Peyer's patch (tissue), 4 donors: ENCODE data around the gene NDRG3. TPM values are rescaled to one million over a fixed set of nuclear protein-coding genes. Genes with fewer than 3 reads are reported as not detected.
"Not testable (repeated sequence)": the region's sequence is repeated elsewhere in the genome, so short reads cannot be mapped to it uniquely, and the experiment has no call there.

Experiments used
- DNase-seq, 3 donors: peaks; one replicate each; pipeline ENCODE4 v3.0.0-alpha.2; 2017 to 2019
- H3K27ac ChIP-seq, 4 donors: fragments of 200-600 bp; sonication (generic); one replicate each; pipeline ENCODE4 v1.5.1; 2016 to 2019
- H3K27me3 ChIP-seq, 2 donors: fragments of 200-600 bp; sonication (generic); one replicate each; pipeline ENCODE4 v1.5.1; 2019
- H3K36me3 ChIP-seq, 3 donors: fragments of 200-600 bp; sonication (generic); one replicate each; pipeline ENCODE4 v1.5.1; 2016 to 2019
- H3K4me1 ChIP-seq, 4 donors: fragments of 200-600 bp; sonication (generic); one replicate each; pipeline ENCODE4 v1.5.1; 2016 to 2019
- H3K4me3 ChIP-seq, 4 donors: fragments of 200-600 bp; sonication (generic); 1 replicate in 3 of 4; 2 replicates in 1 of 4; pipeline ENCODE4 v1.5.1; 2016 to 2019; ENCODE audit warnings: mild to moderate bottlenecking in 1 of 4
- H3K9me3 ChIP-seq, 4 donors: fragments of 200-600 bp; sonication (generic); one replicate each; pipeline ENCODE4 v1.5.1; 2016 to 2019; ENCODE audit warnings: mild to moderate bottlenecking in 1 of 4
- POLR2A ChIP-seq, 2 donors: fragments of 450-650 bp; IDR thresholded peaks; one replicate each; pipeline ENCODE4 v1.5.1; 2017; ENCODE audit warnings: antibody characterized with exemption in 2 of 2, mild to moderate bottlenecking in 2 of 2, moderate library complexity in 2 of 2
- total RNA-seq, 4 donors: library from RNA; depleted of rRNA; stranded (reverse); fragments of >200 nt; gene quantifications; one replicate each; pipeline ENCODE4 v1.1.0, GENCODE V29; 2016
- TF ChIP-seq, protein P1 (sequence below), 6 experiments: fragments of 450-650 bp in 4 of 6; fragments of 200-600 bp in 2 of 6; sonication (generic) in 1 of 6; IDR thresholded peaks; one replicate each; pipeline ENCODE4 v1.5.1; 2017 to 2019; ENCODE audit warnings: antibody characterized with exemption in 6 of 6, mild to moderate bottlenecking in 3 of 6, moderate library complexity in 1 of 6

Gene NDRG3
- total RNA-seq, 4 donors from 2014 or later = 12.6 to 28.4 (median 22.6) TPM

DNA sequence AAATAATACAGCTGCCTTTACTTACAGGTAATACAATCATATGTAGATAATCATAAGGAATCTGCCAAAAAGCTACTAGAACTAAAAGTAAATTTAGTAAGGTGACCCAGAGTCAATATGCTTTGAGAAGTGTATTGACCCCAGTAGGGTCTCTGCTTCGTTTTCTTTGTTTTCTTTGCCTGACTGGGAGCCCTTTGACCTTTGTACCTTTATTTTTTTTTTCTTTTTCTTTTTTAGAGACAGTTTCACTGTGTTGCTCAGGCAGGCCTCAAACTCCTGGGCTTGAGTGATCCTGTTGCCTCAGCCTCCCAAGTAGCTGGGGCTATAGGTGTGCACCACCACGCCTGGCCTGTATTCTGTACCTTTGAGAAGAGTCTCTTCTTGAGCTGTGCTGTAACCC is 122.4 kb downstream of the NDRG3 start:
- TF ChIP-seq POLR2A (IDR thresholded peaks at IDR 0.05) = no peak
- Histone ChIP-seq H3K36me3 (no peaks in the 10 kb centered on the region), H3K4me3 (no peak overlapping the region), H3K9me3 (no peaks in the 10 kb centered on the region), H3K27me3 (no peaks in the 10 kb centered on the region), H3K27ac (no peak overlapping the region), H3K4me1 (no peaks in the 10 kb centered on the region)
- no peak for DNase-seq

DNA sequence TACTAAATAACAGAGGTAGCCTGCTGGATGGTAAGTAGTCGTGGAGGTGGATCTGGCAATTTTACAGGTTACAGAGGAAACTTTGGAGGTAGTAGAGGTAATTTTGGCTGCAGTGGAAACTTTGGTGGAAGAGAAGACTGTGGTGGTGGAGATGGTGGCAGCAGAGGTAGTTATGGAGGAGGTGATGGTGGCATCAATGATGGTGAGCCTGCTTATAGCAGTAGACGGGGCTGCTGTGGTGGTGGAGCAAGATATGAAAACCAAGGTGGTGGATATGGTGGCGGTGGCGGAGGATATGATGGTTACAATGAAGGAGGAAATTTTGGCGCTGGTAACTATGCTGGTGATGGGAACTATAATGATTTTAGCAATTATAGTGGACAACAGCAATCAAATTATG is 125.0 kb downstream of the NDRG3 start:
- H3K27me3 ChIP-seq = no peaks in the 10 kb centered on the region
- no peaks in the 10 kb centered on the region for H3K4me1 ChIP-seq
- TF ChIP-seq, protein P1, sequence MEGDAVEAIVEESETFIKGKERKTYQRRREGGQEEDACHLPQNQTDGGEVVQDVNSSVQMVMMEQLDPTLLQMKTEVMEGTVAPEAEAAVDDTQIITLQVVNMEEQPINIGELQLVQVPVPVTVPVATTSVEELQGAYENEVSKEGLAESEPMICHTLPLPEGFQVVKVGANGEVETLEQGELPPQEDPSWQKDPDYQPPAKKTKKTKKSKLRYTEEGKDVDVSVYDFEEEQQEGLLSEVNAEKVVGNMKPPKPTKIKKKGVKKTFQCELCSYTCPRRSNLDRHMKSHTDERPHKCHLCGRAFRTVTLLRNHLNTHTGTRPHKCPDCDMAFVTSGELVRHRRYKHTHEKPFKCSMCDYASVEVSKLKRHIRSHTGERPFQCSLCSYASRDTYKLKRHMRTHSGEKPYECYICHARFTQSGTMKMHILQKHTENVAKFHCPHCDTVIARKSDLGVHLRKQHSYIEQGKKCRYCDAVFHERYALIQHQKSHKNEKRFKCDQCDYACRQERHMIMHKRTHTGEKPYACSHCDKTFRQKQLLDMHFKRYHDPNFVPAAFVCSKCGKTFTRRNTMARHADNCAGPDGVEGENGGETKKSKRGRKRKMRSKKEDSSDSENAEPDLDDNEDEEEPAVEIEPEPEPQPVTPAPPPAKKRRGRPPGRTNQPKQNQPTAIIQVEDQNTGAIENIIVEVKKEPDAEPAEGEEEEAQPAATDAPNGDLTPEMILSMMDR (IDR thresholded peaks at IDR 0.05) = no peak
- H3K27ac ChIP-seq = no peak overlapping the region
- no peak overlapping the region for H3K4me3 ChIP-seq
- no peaks in the 10 kb centered on the region for H3K9me3 ChIP-seq
- no peaks in the 10 kb centered on the region for H3K36me3 ChIP-seq
- no peak for DNase-seq

DNA sequence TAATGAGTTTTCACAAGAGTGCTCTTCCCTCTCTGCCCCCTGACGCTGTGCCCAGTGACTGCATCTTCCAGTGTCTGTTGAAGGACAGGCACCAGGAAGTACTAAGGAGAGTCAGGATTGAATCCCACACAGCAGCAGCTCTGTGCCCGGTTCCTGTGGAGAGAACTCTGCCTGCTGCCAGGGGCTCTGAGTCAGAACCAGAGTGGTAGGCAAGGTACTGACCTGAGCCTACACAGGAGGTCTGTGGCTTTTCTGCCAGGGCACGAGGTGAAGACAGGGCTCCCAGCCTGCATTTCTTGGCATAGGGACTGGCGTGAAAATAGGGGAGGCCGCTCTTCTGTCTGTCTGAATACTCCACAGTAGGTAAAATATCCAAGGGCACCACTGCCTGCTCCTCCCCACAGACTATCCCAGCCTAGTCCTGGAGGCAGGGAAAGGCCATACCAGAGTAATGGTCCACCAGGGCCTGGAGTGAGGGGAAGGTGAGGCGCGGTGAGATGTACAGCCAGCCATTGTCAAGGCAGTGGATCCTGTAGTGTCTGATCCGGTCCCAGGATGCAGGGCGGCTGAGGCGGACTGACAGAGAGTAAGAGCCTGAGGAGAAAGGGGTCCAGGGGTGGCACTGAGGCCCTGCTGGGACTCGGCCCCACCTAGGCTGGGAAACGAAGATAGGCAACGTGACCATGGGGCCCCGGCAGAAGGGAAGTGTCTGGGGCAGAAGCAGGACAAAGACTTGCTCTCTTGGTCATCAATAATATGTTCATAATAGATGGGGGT is 130.9 kb downstream of the NDRG3 start:
- H3K36me3 ChIP-seq = peaks cover 0 to 55% (median 0%) of the 10 kb centered on the region in 3 donors
- no peaks in the 10 kb centered on the region for H3K27me3 ChIP-seq
- H3K4me3 ChIP-seq = no peak overlapping the region
- H3K4me1 ChIP-seq = peaks cover 0 to 5% (median 0%) of the 10 kb centered on the region in 4 donors
- TF ChIP-seq, protein P1 (IDR thresholded peaks at IDR 0.05) = no peak
- TF ChIP-seq POLR2A (IDR thresholded peaks at IDR 0.05) = no peak
- no peaks in the 10 kb centered on the region for H3K9me3 ChIP-seq
- no peak overlapping the region for H3K27ac ChIP-seq
- no peak for DNase-seq

DNA sequence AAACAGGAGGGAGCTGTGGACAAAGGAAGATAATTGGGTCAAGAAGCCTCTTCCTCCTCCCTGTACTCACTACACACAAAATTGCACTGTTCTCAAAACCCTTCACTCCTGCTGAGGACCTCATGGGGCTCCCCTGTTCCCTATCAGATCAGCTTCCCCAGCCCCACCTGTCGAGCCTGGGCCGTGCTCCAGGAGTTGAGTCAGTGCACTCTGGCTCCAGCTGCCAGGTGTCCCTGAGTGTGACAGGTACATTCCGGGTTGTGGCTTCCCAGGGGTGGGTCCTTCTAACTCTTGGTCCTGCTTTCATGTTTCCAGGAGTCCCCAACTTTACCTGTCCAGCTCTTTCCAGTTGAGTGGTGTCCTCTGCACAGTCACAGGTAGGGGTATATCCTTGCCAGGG is 131.9 kb downstream of the NDRG3 start:
- TF ChIP-seq, protein P1 (IDR thresholded peaks at IDR 0.05) = no peak
- no peak for TF ChIP-seq POLR2A (IDR thresholded peaks at IDR 0.05)
- Histone ChIP-seq H3K9me3 (no peaks in the 10 kb centered on the region), H3K4me1 (peaks cover 0 to 5% (median 0%) of the 10 kb centered on the region in 4 donors), H3K27ac (no peak overlapping the region), H3K36me3 (peaks cover 0 to 64% (median 0%) of the 10 kb centered on the region in 3 donors), H3K4me3 (no peak overlapping the region), H3K27me3 (no peaks in the 10 kb centered on the region)
- peak in 2 of 3 donors; percentile 73 to 74 for DNase-seq

DNA sequence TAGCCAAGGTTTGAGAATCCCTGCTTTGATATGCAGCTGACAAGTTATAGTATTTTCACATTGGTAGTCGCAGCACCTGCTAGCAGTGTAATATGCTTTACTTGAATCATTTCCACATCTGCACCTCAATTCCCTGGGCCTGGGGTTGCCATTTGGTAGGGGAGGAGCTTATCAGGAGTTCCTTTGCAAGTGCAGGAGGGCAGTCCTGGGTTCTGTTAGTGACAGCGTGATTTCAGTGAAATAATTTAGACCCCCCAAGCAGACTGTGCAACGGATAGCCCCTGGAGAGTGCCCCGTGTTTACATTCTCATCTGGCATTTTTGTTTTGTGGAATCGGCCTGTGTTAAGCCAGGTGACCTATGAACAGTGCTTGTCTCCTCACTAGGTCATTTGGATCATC is 134.3 kb downstream of the NDRG3 start:
- peaks cover 0 to 77% (median 0%) of the 10 kb centered on the region in 3 donors for H3K36me3 ChIP-seq
- H3K4me1 ChIP-seq = peaks cover 0 to 22% (median 4%) of the 10 kb centered on the region in 4 donors
- no peaks in the 10 kb centered on the region for H3K9me3 ChIP-seq
- DNase-seq = no peak
- no peak overlapping the region for H3K27ac ChIP-seq
- TF ChIP-seq, protein P1 (IDR thresholded peaks at IDR 0.05) = no peak
- TF ChIP-seq POLR2A (IDR thresholded peaks at IDR 0.05) = no peak
- H3K27me3 ChIP-seq = no peaks in the 10 kb centered on the region
- H3K4me3 ChIP-seq = no peak overlapping the region

DNA sequence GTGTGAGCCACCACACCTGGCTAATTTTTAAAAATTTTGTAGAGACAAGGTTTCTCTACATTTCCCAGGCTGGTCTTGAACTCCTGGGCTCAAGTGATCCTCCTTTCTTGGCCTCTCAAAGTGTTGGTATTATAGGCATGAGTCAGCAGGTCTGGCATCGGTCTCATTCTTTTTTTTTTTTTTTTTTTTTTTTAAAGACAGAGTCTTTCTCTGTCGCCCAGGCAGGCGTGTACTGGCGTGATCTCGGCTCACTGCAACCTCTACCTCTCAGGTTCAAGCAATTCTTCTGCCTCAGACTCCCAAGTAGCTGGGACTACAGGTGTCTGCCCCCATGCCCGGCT is 137.5 kb downstream of the NDRG3 start:
- H3K27me3 ChIP-seq, DNase-seq, H3K4me3 ChIP-seq, H3K9me3 ChIP-seq: not testable (repeated sequence)
- Histone ChIP-seq H3K4me1 (peaks cover 3 to 32% (median 5%) of the 10 kb centered on the region in 4 donors), H3K36me3 (peaks cover 0 to 56% (median 0%) of the 10 kb centered on the region in 3 donors), H3K27ac (peak overlapping the region in 2 of 4 donors; percentile 8 to 57)
